HG03354 (cell line): ENCODE data around the gene SHISAL1.

ENCODE experiments used
- ATAC-seq: cut with Tn5 transposase; IDR thresholded peaks from one replicate; pipeline ENCODE4 v1.9.1; 2021; ENCODE audit warnings: mild to moderate bottlenecking; ENCODE audit not compliant: unreplicated experiment, poor library complexity, severe bottlenecking

Gene SHISAL1

GRCh38 chr22:44201665-44202064 lies 111.1 kb downstream of the SHISAL1 start:
- no peak for ATAC-seq

GRCh38 chr22:44200855-44201550 lies 111.7 kb downstream of the SHISAL1 start:
- no peak for ATAC-seq

GRCh38 chr22:44200451-44200850 lies 112.3 kb downstream of the SHISAL1 start:
- ATAC-seq = no peak

- no peak for ATAC-seq
Observed at GRCh38 chr22:44199866-44200265, 112.9 kb downstream of the SHISAL1 start.

GRCh38 chr22:44199164-44199563 lies 113.6 kb downstream of the SHISAL1 start:
- ATAC-seq = no peak

- ATAC-seq = no peak
Observed at GRCh38 chr22:44197271-44197670, 115.5 kb downstream of the SHISAL1 start.

GRCh38 chr22:44196731-44197131 lies 116.0 kb downstream of the SHISAL1 start:
- ATAC-seq = no peak

- ATAC-seq = no peak
Observed at GRCh38 chr22:44196241-44196640, 116.5 kb downstream of the SHISAL1 start.

- no peak for ATAC-seq
Observed at GRCh38 chr22:44195189-44195871, 117.4 kb downstream of the SHISAL1 start.

GRCh38 chr22:44194569-44194968 lies 118.2 kb downstream of the SHISAL1 start:
- ATAC-seq = no peak
